Activated naive CD8-positive, alpha-beta T cell treated with anti-CD3 and anti-CD28 coated beads, Interleukin-2, amount 50 U/mL, for 24 hours (primary cell): ENCODE measurements around the gene ITIH6.

Source experiments
- ATAC-seq: fragments of 150-1000 bp; cut with Tn5 transposase; one replicate; pipeline ENCODE4 v1.10.0; 2021
- DNase-seq: peaks from one replicate; pipeline ENCODE4 v3.0.0; 2021
- H3K27ac Mint-ChIP-seq: one replicate; pipeline ENCODE4 v1.8.0; 2021; ENCODE audit warnings: mild to moderate bottlenecking, mixed read lengths
- H3K27me3 Mint-ChIP-seq: one replicate; pipeline ENCODE4 v1.8.0; 2021; ENCODE audit warnings: mixed read lengths
- H3K36me3 Mint-ChIP-seq: one replicate; pipeline ENCODE4 v1.8.0; 2021; ENCODE audit warnings: low read depth, mixed read lengths
- H3K4me1 Mint-ChIP-seq: one replicate; pipeline ENCODE4 v1.8.0; 2021; ENCODE audit warnings: mixed read lengths
- H3K4me3 Mint-ChIP-seq: one replicate; pipeline ENCODE4 v1.8.0; 2021; ENCODE audit warnings: mild to moderate bottlenecking, moderate library complexity, mixed read lengths
- H3K9me3 Mint-ChIP-seq: one replicate; pipeline ENCODE4 v1.8.0; 2021; ENCODE audit warnings: mixed read lengths

Gene ITIH6

DNA sequence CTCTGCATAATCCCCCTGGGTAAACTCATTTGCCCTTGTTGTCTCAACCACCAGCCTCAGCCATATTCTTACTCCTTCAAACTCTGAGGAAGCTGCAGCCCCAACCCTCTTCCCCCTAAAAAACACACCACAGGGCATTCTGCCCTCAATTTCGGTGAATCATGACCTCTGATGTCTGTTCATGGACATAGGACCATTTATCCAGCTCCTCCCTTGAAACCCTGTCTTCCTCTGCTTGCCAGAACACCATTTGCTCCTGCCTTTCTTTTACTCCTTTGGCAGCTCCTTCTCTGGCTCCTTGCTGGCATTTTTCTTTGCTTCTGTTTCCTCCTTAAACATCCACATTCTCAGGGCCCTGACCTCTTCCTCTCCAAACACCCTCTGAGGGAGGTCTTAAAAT is 87.1 kb downstream of the ITIH6 start:
- H3K4me1 Mint-ChIP-seq = no peaks in the 10 kb centered on the region
- no peak for DNase-seq
- H3K4me3 Mint-ChIP-seq = no peak overlapping the region
- no peaks in the 10 kb centered on the region for H3K36me3 Mint-ChIP-seq
- H3K27ac Mint-ChIP-seq = no peak overlapping the region
- H3K9me3 Mint-ChIP-seq = no peaks in the 10 kb centered on the region
- peaks cover 3% of the 10 kb centered on the region for H3K27me3 Mint-ChIP-seq
- no peak for ATAC-seq

DNA sequence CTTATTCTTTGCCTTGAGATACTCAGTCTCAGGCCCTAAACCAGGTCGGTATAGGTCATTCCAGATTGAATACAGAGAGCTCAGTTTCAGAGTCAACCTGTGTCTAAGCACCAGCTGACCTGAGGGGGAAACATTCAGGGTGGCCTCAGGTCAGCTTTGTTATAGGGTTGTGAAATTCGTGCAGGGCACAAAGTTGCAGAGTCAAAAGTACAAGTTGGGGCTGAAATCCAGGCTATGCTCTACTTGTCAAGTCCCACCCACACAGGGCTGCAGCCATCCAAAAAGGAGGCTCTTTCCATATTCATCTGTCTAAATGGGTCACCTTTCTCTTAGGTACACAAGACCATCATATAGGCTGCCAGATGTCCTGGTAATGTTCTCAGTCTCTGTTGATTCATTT is 89.7 kb downstream of the ITIH6 start:
- ATAC-seq = no peak
- Mint-ChIP-seq H3K27me3 (peaks cover 5% of the 10 kb centered on the region), H3K27ac (no peak overlapping the region), H3K9me3 (no peaks in the 10 kb centered on the region), H3K4me1 (no peaks in the 10 kb centered on the region), H3K4me3 (no peak overlapping the region), H3K36me3 (no peaks in the 10 kb centered on the region)
- no peak for DNase-seq
